Aorta (tissue), 5 donors: ENCODE data around the gene PNCK. TPM values are rescaled to one million over a fixed set of nuclear protein-coding genes. Genes with fewer than 3 reads are reported as not detected.
A peak's percentile ranks its signal among the peaks of the same experiment; 100 is the strongest.

Experiments used
- ATAC-seq: fragments of 200-7000 bp; cut with Tn5 transposase; one replicate; pipeline ENCODE4 v1.9.1; 2022; ENCODE audit warnings: moderate library complexity; ENCODE audit not compliant: low FRiP score
- DNase-seq, 2 donors: peaks; one replicate each; pipeline ENCODE4 v3.0.0-alpha.2; 2020
- H3K27ac ChIP-seq, 2 donors: one replicate each; pipeline ENCODE4 v1.5.1; 2013; ENCODE audit warnings: low read length in 2 of 2, mild to moderate bottlenecking in 2 of 2, moderate library complexity in 2 of 2, control low read depth in 1 of 2, inconsistent platforms in 1 of 2, low read depth in 1 of 2
- H3K27me3 ChIP-seq, 2 donors: one replicate each; pipeline ENCODE4 v1.6.1; 2013; ENCODE audit warnings: control low read depth in 1 of 2, low read length in 1 of 2, mild to moderate bottlenecking in 1 of 2, moderate library complexity in 1 of 2; ENCODE audit not compliant: insufficient read depth in 2 of 2, control insufficient read depth in 1 of 2
- H3K36me3 ChIP-seq, 2 donors: one replicate each; pipeline ENCODE4 v1.6.1; 2013; ENCODE audit warnings: control low read depth in 1 of 2, low read length in 1 of 2, mild to moderate bottlenecking in 1 of 2; ENCODE audit not compliant: insufficient read depth in 2 of 2, control insufficient read depth in 1 of 2
- H3K4me1 ChIP-seq, 2 donors: one replicate each; pipeline ENCODE4 v1.6.1; 2013; ENCODE audit warnings: low read length in 2 of 2, control low read depth in 1 of 2, mild to moderate bottlenecking in 1 of 2, moderate library complexity in 1 of 2; ENCODE audit not compliant: insufficient read depth in 2 of 2, control insufficient read depth in 1 of 2
- H3K4me3 ChIP-seq, 2 donors: one replicate each; pipeline ENCODE4 v1.5.1; 2013; ENCODE audit warnings: low read length in 2 of 2, control low read depth in 1 of 2, mild to moderate bottlenecking in 1 of 2
- H3K9me3 ChIP-seq: one replicate; pipeline ENCODE4 v1.6.1; 2013; ENCODE audit warnings: mild to moderate bottlenecking, low read length; ENCODE audit not compliant: control insufficient read depth
- WGBS, 2 donors: extraction: QIAGEN DNeasy Blood & Tissue Kit; methylation state at CpG; one replicate each; pipeline ENCODE4 v1.1.7; 2013; 5-methylcytosine and 5-hydroxymethylcytosine counted together
- intact Hi-C, 2 donors: fragments of 100-400 bp; cut with DNase I; formaldehyde crosslinking; loops; one replicate each; pipeline versions ENCODE4 v1.14.2 to v1.15.0; 2022
- polyA plus RNA-seq, 2 donors: library from polyadenylated mRNA; stranded (reverse); fragments of 200-250 nt; gene quantifications; one replicate each; pipeline ENCODE4 v1.2.3, GENCODE V29; 2013
- total RNA-seq, 2 donors: library from RNA; stranded (reverse); fragmentation: NEBNext Ultra II Directional; extraction: Animal tissue kit (Norgen Biotek cat#: 25700); gene quantifications; one replicate each; pipeline ENCODE4 v1.2.1, GENCODE V29; 2021
- donor health status: healthy with polysubstance abuse.
- donor health status: Bipolar disorder and iron deficiency.
- donor health status: DM: no; HTN: no; CAD: no.
- donor health status: DM: no; HTN: no; CAD: no.
- donor health status: DM: yes; HTN: yes; CAD: no.

Gene PNCK
- total and polyA plus RNA-seq, 4 donors: 3.0 to 4.9 (median 4.3) TPM; not detected in 1

GRCh38 chrX:153647461-153648357 lies 25.9 kb downstream of the PNCK start:
- no peaks in the 10 kb centered on the region for H3K4me1 ChIP-seq
- H3K4me3 ChIP-seq: no peak overlapping the region
- no peaks in the 10 kb centered on the region for H3K9me3 ChIP-seq
- H3K27me3 ChIP-seq: no peaks in the 10 kb centered on the region
- peak; percentile 35 to 70 for DNase-seq
- WGBS, 2 donors: 6 to 37% methylated on average over 58 to 85 of the region's 85 CpGs
- H3K27ac ChIP-seq: no peak overlapping the region
- intact Hi-C loops: no loop called here
- ATAC-seq: no peak
- H3K36me3 ChIP-seq: no peaks in the 10 kb centered on the region

DNA sequence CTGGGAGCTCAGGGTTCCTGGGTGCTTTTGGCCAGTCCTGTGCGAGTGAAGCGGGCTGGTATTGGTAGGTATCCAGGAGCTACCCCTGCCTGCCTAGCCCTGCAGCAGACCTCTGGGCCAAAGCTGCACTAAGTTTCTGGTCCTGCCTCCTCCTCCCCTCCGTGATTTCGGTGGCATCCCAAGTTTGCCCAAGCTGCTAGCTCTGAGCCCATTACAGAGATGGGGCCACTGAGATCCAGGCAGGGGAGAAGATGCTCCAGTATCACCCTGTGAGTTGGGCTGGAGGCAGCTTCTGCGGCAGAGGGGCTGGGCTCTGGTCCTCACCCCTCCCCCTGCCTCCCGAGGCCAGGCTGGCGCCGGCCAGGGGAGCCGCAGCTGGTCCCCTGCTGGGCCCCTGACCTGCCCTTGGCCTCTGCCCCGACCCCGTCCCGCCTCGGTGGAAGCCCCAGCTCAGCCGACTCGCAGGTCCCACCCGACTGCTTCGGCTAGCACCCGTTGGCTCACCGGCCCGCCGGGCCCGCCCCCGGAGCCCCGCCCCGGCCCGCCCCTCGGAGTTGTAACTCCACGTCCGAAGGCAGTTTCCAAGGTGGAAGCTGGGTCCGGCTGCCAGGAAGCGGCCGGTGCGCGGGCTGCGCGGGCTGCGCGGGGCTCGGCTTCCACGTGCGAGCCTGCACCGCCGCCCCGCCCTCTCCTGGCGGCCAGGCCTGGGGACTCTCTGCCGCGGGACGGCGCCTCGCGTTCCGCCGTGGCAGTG lies 26.8 kb downstream of the PNCK start, which contains the start of gene DUSP9:
Gene DUSP9, plus strand, starts transcription at position 584 of the 754 bp plus-strand sequence. CDS start 751 bp downstream, outside the sequence.
- no peaks in the 10 kb centered on the region for H3K36me3 ChIP-seq
- no peaks in the 10 kb centered on the region for H3K27me3 ChIP-seq
- H3K4me1 ChIP-seq: no peaks in the 10 kb centered on the region
- no peak within 1 kb of the TSS for H3K27ac ChIP-seq
- 5 to 25% methylated on average over 32 to 53 of the region's 53 CpGs for WGBS, 2 donors
- intact Hi-C loops: no loop called here
- DNase-seq: peak; percentile 47 to 76
- H3K4me3 ChIP-seq: no peak within 1 kb of the TSS
- H3K9me3 ChIP-seq: no peaks in the 10 kb centered on the region
- ATAC-seq: peak; percentile 17

DNA sequence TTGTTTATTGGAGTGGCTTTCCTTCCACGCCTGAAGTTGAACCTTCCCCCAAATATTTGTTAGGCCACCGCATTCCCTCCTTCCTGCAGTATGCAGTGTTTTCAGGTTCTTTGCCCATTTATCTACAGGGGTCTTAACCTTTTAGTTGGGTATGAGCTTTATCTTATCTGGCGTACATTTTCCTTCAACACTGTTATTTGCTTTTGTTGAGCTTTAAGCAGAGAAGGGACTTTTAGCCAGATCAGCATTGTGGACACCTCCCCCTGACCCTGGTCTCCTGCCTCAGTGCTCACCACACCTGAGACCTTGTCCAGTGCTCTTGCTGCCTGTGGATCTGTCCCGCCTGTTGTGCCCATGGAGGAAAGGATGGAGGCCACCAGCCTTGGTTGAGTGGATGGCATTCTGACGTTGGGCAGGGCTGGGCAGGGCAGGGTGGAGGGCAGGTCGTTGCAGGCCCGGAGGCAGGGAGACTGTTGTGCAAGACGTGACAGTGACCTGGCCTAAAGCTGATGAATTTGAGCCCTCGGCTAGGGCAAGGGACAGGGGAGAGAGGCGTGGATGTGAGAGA lies 27.6 kb downstream of the PNCK start:
- H3K36me3 ChIP-seq: no peaks in the 10 kb centered on the region
- H3K9me3 ChIP-seq: no peaks in the 10 kb centered on the region
- peak in 1 of 2 donors; percentile 51 for DNase-seq
- ATAC-seq: no peak
- WGBS, 2 donors: 57 to 61% methylated on average over 10 of the region's 10 CpGs
- H3K4me1 ChIP-seq: no peaks in the 10 kb centered on the region
- no peaks in the 10 kb centered on the region for H3K27me3 ChIP-seq
- no peak overlapping the region for H3K4me3 ChIP-seq
- intact Hi-C loops: no loop called here
- no peak overlapping the region for H3K27ac ChIP-seq

- intact Hi-C loops: no loop called here
Observed at GRCh38 chrX:153645151-153645550, 28.5 kb downstream of the PNCK start.

GRCh38 chrX:153644356-153645125 lies 29.1 kb downstream of the PNCK start:
- no peak for ATAC-seq
- no peaks in the 10 kb centered on the region for H3K36me3 ChIP-seq
- no peaks in the 10 kb centered on the region for H3K4me1 ChIP-seq
- no peaks in the 10 kb centered on the region for H3K27me3 ChIP-seq
- WGBS, 2 donors: 4 to 29% methylated on average over 32 to 46 of the region's 46 CpGs
- intact Hi-C loops: no loop called here
- H3K4me3 ChIP-seq: no peak overlapping the region
- no peaks in the 10 kb centered on the region for H3K9me3 ChIP-seq
- DNase-seq: peak; percentile 35 to 68
- no peak overlapping the region for H3K27ac ChIP-seq

More at GRCh38 chrX:153645151-153645550, 28.5 kb downstream of the PNCK start:
- DNase-seq (peak; percentile 29 to 50), ATAC-seq (no peak)
- H3K4me3 ChIP-seq: no peak overlapping the region
- no peaks in the 10 kb centered on the region for H3K27me3 ChIP-seq
- H3K27ac ChIP-seq: no peak overlapping the region
- H3K9me3 ChIP-seq: no peaks in the 10 kb centered on the region
- no peaks in the 10 kb centered on the region for H3K36me3 ChIP-seq
- 41 to 59% methylated on average over 6 of the region's 6 CpGs for WGBS, 2 donors
- H3K4me1 ChIP-seq: no peaks in the 10 kb centered on the region

- no peaks in the 10 kb centered on the region for H3K4me1 ChIP-seq
- WGBS, 2 donors: 1 to 25% methylated on average over 54 to 84 of the region's 84 CpGs
- DNase-seq (peak; percentile 49 to 77), ATAC-seq (no peak)
- no peaks in the 10 kb centered on the region for H3K36me3 ChIP-seq
- no peaks in the 10 kb centered on the region for H3K27me3 ChIP-seq
- no peaks in the 10 kb centered on the region for H3K9me3 ChIP-seq
- no peak overlapping the region for H3K4me3 ChIP-seq
- H3K27ac ChIP-seq: no peak overlapping the region
- intact Hi-C loops: no loop called here
Observed at GRCh38 chrX:153643431-153644351, 29.9 kb downstream of the PNCK start.

- Histone ChIP-seq H3K27me3 (no peaks in the 10 kb centered on the region), H3K4me3 (no peak overlapping the region), H3K9me3 (no peaks in the 10 kb centered on the region), H3K4me1 (no peaks in the 10 kb centered on the region), H3K36me3 (no peaks in the 10 kb centered on the region), H3K27ac (no peak overlapping the region)
- intact Hi-C loops: no loop called here
- DNase-seq (peak; percentile 38 to 61), ATAC-seq (no peak)
- WGBS, 2 donors: 2 to 38% methylated on average over 37 to 48 of the region's 48 CpGs
Observed at GRCh38 chrX:153642655-153643430, 30.8 kb downstream of the PNCK start.
